Glomerular visceral epithelial cell (primary cell): Measurements from ENCODE around the gene TSR3.
A peak's percentile ranks its signal among the peaks of the same experiment; 100 is the strongest.

ENCODE experiments used
- DNase-seq: peaks from one replicate; pipeline ENCODE4 v3.0.0-alpha.2; 2016; ENCODE audit errors: extremely low spot score

TSR3 gene

DNA sequence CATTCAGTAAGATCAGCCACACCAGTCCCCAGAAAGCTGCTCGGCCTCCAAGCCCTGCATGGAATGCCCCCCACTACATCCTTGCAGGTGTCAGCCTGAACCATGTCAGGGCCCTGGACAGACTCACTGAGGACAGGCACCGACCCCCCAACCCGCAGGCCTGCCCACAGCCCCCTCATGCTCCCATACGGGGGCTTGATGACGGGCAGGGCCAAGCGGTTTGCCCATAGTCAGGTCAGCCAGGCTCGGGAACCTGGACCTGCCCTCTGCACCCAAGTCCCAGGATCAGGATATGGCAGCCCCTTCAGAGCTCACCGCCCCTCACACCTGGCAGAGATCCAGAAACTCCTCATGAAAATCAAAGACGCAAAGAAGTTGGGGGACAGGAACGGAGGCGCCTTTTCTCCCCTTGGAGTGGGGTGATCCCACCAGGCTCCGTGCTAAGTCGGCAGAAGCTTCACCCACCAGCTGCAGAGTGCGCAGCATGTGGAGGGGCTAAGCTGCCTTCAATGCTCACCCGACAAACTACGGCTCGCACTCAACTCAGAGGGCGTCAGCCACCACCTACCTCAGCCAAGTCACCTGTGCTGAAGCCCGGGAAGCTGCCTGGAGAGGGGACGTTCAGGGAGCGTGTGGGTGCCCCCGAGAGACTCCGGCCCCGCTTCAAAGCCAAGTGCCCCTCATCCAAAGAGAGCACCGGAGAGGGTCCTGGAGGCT, 26.6 kb upstream of the TSR3 start:
- DNase-seq = no peak

GRCh38 chr16:1377406-1378010, 25.8 kb upstream of the TSR3 start:
- DNase-seq = no peak

- no peak for DNase-seq
These were observed 24.2 kb upstream of the TSR3 start for GRCh38 chr16:1375741-1376410.

- DNase-seq = no peak
These were observed 23.6 kb upstream of the TSR3 start for GRCh38 chr16:1375298-1375640.

DNA sequence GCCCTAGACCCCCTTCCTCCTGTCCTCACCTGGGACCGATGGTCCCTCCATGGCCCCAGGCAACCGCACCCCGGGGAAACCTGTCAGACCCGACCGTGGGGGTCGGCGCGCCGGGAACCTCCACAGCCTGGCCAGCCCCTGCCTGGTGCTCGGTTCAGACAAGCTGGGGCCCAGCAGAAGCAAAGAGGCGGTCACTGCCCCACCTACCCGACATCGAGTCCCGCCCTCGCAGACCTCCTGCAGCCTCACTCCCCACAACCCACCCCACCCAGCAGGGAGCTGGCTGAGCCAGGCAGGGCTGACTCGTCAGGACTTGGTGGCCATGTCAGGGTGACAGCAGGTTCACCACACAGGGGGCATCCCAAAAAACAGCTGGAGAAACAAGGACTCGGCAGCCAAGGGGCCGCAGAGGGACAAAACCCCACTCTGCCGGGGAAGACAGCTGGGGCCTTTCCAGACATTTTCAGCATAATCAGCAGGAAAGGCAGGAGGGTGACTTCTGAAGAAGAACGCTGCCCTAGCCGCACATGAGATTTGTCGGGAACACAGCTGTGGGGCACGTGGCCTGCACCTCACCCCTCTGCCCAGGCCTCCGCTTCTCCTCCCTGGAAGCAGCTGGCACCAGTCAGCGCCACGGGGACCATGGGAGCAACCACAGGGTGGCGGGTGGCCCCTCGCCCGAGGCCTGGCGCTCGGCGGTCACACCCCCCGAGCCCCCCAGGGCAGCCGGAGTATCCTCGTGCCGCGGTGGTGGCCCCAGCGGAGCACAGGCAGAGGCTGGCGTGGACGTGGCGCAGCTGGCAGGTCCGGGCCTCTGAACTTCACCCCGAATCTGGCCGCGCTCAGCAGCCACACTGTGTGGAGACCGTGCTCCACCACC, 23.0 kb upstream of the TSR3 start:
- no peak for DNase-seq

- no peak for DNase-seq
These were observed 20.7 kb upstream of the TSR3 start for GRCh38 chr16:1372292-1372950.

DNA sequence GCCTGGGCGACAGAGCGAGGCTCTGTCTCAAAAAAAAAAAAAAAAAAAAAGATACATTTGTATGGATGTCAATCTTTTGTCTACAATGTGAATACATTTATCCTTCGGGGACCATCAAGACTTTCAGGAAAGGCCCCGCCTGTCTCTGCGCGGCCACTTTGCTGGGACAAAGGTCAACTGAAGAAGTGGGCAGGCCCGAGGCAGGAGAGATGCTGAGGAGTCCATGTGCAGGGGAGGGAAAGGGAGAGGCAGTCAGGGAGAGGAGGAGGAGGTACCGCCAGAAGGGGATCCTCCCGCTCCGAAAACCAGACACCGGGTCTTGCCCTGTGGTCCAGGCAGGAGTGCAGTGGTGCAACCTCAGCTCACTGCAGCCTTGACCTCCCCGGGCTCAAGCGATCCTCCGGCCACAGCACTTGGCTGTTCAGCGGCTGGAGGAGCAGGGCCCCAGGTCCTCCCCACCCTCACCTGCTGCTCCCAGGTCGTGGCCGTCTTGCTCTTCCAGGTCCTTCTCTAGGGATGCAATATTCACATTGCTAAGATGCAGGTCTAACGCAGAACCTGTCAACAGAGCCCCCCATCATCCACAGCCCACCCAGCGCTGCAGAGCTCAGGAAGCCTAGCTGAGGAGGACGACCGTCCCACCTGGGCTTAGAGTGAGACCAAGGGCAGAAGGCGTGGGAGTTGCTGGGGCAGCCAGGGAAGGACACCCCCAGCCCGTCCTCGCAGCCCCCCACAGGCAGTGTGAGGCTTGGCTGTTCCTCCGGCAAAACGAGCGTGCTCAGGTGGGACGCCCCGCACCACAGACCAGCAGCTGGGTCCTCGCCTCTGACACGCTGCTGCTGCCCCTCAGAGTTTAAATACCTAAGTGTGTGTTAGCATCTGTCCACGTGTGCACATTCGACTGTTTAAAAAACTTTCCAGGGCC, 19.6 kb upstream of the TSR3 start:
- DNase-seq = no peak

DNA sequence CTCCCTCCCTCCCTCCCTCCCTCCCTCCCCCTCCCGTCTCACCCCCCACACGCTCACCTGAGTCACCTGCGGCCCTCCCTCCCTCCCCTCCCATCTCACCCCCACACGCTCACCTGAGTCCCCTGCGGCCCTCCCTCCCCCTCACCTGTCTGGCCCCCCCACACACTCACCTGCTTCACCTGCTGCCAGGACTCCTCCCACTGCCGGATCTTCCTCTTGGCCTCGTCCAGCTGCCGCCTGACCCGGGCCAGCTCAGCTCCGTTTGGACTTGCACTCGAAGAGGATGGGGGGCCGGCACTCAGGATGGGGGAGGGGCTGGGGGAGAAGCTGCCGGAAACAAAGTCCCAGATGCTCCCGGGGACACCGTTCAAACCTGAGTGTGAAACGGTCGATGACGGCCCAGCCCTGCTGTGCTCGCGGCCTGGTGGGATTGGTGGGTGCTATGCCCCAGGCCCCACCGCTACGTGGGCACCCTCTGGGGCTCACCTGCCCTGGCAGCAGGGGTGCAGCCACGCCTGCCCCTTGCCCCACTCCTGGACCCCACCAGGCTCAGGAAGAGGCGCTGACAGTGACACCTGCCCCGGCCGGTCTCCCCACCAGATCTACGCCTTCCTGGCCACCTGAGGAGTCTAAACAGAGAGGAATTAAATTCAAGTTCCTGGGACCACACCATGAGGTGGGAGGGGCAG, 16.0 kb upstream of the TSR3 start:
- DNase-seq = no peak

- no peak for DNase-seq
These were observed 15.1 kb upstream of the TSR3 start for GRCh38 chr16:1366712-1367299.

GRCh38 chr16:1366060-1366711, 14.5 kb upstream of the TSR3 start:
- DNase-seq = no peak

DNA sequence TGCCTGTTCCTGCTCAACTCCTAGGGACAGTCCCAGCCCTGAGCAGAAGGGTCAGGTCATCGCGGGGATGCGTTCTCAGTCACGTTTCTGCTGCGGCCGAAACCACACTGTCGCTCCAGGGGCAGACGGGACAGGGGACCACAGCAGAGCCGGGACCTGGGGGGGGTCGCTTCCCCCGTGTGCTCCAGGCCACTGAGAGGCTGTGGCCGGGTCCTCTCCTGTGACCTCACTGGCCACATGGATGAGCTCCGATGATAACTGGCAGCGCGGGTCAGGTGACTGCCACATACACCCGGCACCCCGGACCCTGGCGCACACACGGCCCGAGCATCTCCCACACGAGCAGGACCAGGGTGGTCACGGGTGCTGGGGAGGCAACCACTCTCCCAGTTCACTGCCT, 12.8 kb upstream of the TSR3 start:
- DNase-seq = no peak

DNA sequence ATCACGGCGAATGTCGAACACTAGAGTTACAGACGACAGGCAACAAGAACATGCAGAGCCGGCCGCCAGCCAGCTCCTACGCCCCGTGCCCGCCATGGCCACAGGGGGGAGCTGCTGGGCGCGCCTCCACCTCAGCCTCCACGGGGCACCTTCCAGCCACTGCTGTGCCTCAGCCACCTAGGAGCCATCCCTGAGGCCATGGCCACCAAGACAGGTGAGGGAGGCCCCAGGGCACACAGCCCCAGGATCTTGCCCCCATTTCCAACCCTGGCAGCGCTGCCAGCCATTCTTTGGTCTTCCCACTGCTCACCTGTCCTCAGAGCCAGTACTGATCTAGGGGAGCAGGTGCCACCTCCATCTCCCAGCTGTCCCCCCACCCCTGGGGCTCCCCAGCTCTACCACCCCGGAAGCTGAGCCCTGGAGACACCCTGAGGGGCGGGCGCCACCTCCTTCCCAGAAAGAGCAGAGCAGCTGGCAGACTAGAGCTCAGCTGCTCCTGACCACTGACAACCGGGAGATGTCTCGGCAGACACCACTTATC, 11.9 kb upstream of the TSR3 start:
- peak; percentile 38 for DNase-seq

DNA sequence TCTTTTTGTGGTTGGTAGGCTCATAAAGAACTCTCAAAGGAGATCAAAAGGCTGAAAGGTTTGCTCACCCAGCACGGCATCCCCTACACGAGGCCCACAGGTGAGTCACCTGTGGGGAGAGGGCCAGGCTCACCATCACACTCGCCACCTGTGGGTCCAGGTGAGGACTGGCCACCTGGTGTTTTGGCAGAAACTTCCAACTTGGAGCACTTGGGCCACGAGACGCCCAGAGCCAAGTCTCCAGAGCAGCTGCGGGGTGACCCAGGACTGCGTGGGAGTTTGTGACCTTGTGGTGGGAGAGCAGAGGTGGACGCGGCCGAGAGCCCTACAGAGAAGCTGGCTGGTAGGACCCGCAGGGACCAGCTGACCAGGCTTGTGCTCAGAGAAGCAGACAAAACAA, 11.1 kb upstream of the TSR3 start:
- no peak for DNase-seq

GRCh38 chr16:1361685-1362360, 10.1 kb upstream of the TSR3 start:
- DNase-seq = no peak

DNA sequence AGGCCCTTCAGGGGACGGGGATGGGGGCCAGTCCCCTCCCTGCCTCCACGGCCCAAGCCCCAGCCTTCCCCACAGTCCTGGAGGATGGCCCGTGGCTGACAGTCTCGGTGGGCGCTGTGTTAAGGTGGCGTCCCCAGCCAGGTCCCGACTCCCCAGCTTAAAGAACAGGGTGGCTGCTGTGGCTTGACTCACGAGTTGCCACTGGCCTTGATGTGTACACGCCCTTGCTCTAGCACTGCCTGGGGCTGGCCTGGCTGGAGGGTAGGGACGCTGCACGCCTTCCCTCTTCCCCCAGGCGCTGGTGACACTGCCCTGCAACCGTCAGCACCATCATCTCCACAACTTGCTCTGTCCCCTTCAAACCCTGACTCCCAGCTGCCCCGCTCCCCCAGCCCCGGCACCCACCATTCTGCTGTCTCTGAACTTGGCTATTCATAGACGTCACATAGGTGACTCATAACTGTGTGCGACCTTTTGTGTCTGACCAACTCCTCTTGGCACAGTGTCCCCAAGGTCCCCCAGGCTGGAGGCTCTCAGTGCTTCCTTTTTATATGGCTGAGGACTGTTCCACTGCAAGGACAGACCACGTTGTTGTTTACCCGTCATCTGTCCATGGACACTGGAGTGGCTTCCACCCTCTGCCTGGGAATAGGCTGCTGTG, 6.4 kb upstream of the TSR3 start:
- no peak for DNase-seq

GRCh38 chr16:1356061-1356900, 4.6 kb upstream of the TSR3 start:
- no peak for DNase-seq

DNA sequence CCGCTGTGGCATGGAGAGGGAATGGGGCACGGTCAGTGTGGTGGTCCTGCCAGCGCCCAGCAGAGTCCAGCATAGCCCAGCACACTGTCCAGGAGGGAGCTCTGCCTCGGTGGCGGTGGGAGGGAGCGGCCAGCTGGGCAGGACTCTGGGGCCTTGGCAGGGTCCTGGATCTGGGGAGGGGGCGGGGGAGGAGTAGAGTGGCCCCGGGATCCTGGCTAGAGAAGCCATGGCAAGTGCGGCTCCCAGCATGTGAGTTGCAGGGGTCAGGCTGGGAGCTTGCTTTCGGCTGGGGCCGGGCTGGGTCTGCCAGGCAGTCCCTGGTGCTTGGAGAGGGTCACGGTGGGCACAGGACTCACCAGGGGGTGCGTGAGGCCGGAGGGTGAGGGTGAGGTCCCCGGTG, 3.9 kb upstream of the TSR3 start:
- DNase-seq = no peak
